Measurements from ENCODE around the gene SPI1. TPM values are rescaled to one million over a fixed set of nuclear protein-coding genes. Genes with fewer than 3 reads are reported as not detected.

Gene SPI1
- total RNA-seq, 1 experiment from 2014 or later = not detected

GRCh38 chr11:47407746-47408590, 29.6 kb upstream of the SPI1 start, which contains the start of gene SLC39A13:
TSS of gene SLC39A13 (plus strand) at chr11:47408590. CDS start at chr11:47410095, 1,505 bp downstream.
- peak; percentile 97 for DNase-seq (ENCODE audit: low read depth)

- no peak for DNase-seq (ENCODE audit: low read depth)
These were observed 28.8 kb upstream of the SPI1 start for GRCh38 chr11:47406896-47407745.

GRCh38 chr11:47403571-47403970, 25.2 kb upstream of the SPI1 start:
- DNase-seq (ENCODE audit: low read depth) = no peak

- DNase-seq (ENCODE audit: low read depth) = no peak
These were observed 24.8 kb upstream of the SPI1 start for GRCh38 chr11:47403135-47403534.

GRCh38 chr11:47400768-47401279, 22.5 kb upstream of the SPI1 start:
- DNase-seq (ENCODE audit: low read depth) = no peak

- no peak for DNase-seq (ENCODE audit: low read depth)
These were observed 21.8 kb upstream of the SPI1 start for GRCh38 chr11:47399860-47400767.

GRCh38 chr11:47398551-47398950, 20.2 kb upstream of the SPI1 start:
- DNase-seq (ENCODE audit: low read depth) = no peak

- DNase-seq (ENCODE audit: low read depth) = no peak
These were observed 19.7 kb upstream of the SPI1 start for GRCh38 chr11:47398011-47398410.

GRCh38 chr11:47396049-47396320, 17.6 kb upstream of the SPI1 start:
- no peak for DNase-seq (ENCODE audit: low read depth)

GRCh38 chr11:47395223-47396048, 17.1 kb upstream of the SPI1 start:
- DNase-seq (ENCODE audit: low read depth) = no peak

GRCh38 chr11:47394322-47395222, 16.2 kb upstream of the SPI1 start:
- peak; percentile 84 for DNase-seq (ENCODE audit: low read depth)

- DNase-seq (ENCODE audit: low read depth) = no peak
These were observed 15.6 kb upstream of the SPI1 start for GRCh38 chr11:47394050-47394321.

GRCh38 chr11:47393163-47394049, 15.1 kb upstream of the SPI1 start:
- DNase-seq (ENCODE audit: low read depth) = peak; percentile 54

- no peak for DNase-seq (ENCODE audit: low read depth)
These were observed 14.3 kb upstream of the SPI1 start for GRCh38 chr11:47392546-47393162.

GRCh38 chr11:47391711-47392432, 13.5 kb upstream of the SPI1 start:
- DNase-seq (ENCODE audit: low read depth) = no peak

GRCh38 chr11:47391077-47391583, 12.8 kb upstream of the SPI1 start:
- DNase-seq (ENCODE audit: low read depth) = peak; percentile 42

GRCh38 chr11:47390422-47390760, 12.0 kb upstream of the SPI1 start:
- no peak for DNase-seq (ENCODE audit: low read depth)
